Activated CD8-positive, alpha-beta T cell treated with anti-CD3 and anti-CD28 coated beads, Interleukin-2, amount 10 ng/mL, durations not matched to agents 7 days and 5 days (primary cell): ENCODE results near the gene SLC8B1. TPM values are rescaled to one million over a fixed set of nuclear protein-coding genes. Genes with fewer than 3 reads are reported as not detected.
A peak's percentile ranks its signal among the peaks of the same experiment; 100 is the strongest.

Source experiments
- ATAC-seq: fragments of 150-1000 bp; cut with Tn5 transposase; one replicate; pipeline ENCODE4 v1.10.0; 2021; ENCODE audit warnings: moderate library complexity
- CTCF ChIA-PET: fragments of 350-600 bp; sonication (Branson Sonifier 250); formaldehyde crosslinking; loops from one replicate; lab custom pipeline; 2021; ENCODE audit warnings: antibody characterized with exemption; lab: Charles Lee
- POLR2A ChIA-PET: fragments of 350-600 bp; sonication (Branson Sonifier 250); formaldehyde crosslinking; loops from one replicate; lab custom pipeline; 2021; ENCODE audit warnings: antibody characterized with exemption; lab: Charles Lee
- DNase-seq: peaks from one replicate; pipeline ENCODE4 v3.0.0-alpha.2; 2020
- H3K27ac Mint-ChIP-seq: one replicate; pipeline ENCODE4 v1.8.0; 2021; ENCODE audit warnings: mild to moderate bottlenecking, mixed read lengths
- H3K27me3 Mint-ChIP-seq: one replicate; pipeline ENCODE4 v1.8.0; 2021; ENCODE audit warnings: low read depth, mixed read lengths
- H3K36me3 Mint-ChIP-seq: one replicate; pipeline ENCODE4 v1.8.0; 2021; ENCODE audit warnings: low read depth, mixed read lengths
- H3K4me1 Mint-ChIP-seq: one replicate; pipeline ENCODE4 v1.8.0; 2021; ENCODE audit warnings: low read depth, mixed read lengths
- H3K4me3 Mint-ChIP-seq: one replicate; pipeline ENCODE4 v1.8.0; 2021; ENCODE audit warnings: mild to moderate bottlenecking, mixed read lengths
- H3K9me3 Mint-ChIP-seq: one replicate; pipeline ENCODE4 v1.8.0; 2022; ENCODE audit warnings: mixed read lengths; ENCODE audit not compliant: insufficient read depth
- total RNA-seq, 2 experiments: library from RNA; stranded (reverse); gene quantifications; one replicate each; pipeline ENCODE4 v1.2.3, GENCODE V29; 2021

SLC8B1 gene
- 10 to 100 TPM; 23.8 to 24.7 TPM for total RNA-seq

DNA sequence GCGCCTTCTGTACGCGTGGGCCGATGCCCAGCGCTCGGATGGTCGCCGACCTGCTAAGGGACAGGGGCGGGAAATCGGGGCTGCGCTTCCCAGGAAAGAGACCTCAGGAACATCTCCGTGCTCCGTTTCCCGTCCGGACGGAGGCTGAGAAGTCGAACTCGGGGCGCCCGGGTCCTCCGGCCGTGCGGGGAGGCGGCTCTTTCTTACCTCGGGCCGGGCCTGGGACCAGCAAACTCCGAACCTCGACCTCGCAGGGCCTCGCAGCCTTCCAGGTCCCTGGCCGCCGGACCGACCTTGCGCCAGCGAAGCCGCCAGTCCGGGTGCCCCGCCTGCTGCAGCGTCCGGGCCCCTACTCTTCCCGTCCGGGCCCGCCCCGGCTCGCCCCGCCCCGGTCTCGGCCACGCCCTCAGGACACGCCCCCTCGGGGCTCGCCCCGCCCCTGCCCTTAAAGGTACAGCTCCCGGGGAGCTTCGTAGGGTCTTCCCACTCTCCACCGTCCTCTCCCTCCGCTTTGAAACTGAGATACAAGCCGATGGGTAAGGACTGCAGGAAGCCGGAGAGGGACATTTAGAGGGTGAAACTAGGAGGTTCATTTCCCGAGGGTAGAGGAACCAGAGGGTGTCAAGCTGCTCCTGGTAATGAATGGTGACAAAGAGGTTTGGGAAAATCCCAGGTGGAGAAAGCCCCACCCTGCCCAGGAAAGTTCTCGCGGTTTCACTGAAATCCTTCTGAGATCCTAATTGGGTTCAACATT, at the start of gene SLC8B1:
Gene SLC8B1 (minus strand): TSS at position 324 of the 754 bp plus-strand sequence. CDS start 2,231 bp downstream, outside the sequence.
- H3K9me3 Mint-ChIP-seq: no peaks in the 10 kb centered on the region
- peak; percentile 87 for DNase-seq
- ATAC-seq: peak; percentile 99
- peak within 1 kb of the TSS; percentile 80 for H3K27ac Mint-ChIP-seq
- H3K27me3 Mint-ChIP-seq: peaks cover 5% of the 10 kb centered on the region
- peaks cover 17% of the 10 kb centered on the region for H3K36me3 Mint-ChIP-seq
- H3K4me3 Mint-ChIP-seq: peak within 1 kb of the TSS; percentile 98
- POLR2A ChIA-PET: interaction anchor here (0.5 to 1.7 kb wide), 5 partner anchors 11 to 170 kb away, joined by 3 to 5 read pairs (median 3); no protein-coding TSS in a partner anchor
- CTCF ChIA-PET: interaction anchor here (0.8 to 2.2 kb wide), 4 partner anchors 20 to 138 kb away, joined by 3 to 6 read pairs (median 4); partner anchors contain the start of gene PLBD2
- H3K4me1 Mint-ChIP-seq: peaks cover 26% of the 10 kb centered on the region

DNA sequence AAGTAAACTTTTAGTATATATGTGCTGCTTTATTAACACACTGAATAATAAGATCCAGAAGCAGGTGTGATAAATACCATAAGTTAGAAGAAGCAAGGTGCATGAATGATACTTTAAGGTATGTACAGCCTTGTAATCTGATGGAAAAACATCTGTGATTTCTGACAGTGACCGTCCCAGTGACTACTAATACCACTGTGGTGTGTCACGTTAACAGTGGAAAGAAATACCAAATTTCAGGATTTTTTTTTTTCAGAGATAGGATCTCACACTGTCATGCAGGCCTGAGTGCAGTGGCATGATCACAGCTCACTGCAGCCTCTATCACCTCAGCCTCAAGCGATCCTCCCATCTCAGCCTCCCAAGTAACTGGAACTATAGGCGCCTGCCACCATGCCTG, 47.3 kb upstream of the SLC8B1 start:
- no peaks in the 10 kb centered on the region for H3K27me3 Mint-ChIP-seq
- ChIA-PET CTCF (no interaction called here), POLR2A (no interaction called here)
- peaks cover 3% of the 10 kb centered on the region for H3K36me3 Mint-ChIP-seq
- no peak overlapping the region for H3K27ac Mint-ChIP-seq
- DNase-seq (no peak), ATAC-seq (no peak)
- H3K9me3 Mint-ChIP-seq: no peaks in the 10 kb centered on the region
- H3K4me1 Mint-ChIP-seq: peaks cover 2% of the 10 kb centered on the region
- H3K4me3 Mint-ChIP-seq: no peak overlapping the region

DNA sequence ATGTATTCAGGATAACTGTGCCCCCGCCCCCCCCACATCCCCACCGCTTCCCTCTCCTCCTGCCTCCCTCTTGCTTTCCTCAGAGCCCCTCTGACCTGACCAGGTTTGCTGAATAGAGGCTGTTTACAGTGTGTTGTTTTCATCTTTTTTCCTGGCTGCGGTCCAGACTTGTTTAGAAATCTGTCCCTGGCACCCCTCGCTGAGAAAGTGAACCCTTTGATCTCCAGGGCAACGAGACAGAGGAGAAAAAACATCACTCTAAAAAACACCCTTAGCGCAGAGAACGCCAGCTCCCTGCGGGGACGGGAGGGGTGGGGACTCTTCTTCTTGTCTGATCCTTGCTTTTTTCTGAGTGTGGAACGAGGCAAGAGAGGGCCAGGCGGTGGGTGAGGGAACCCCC, 46.3 kb upstream of the SLC8B1 start:
- Mint-ChIP-seq H3K4me1 (peaks cover 2% of the 10 kb centered on the region), H3K27ac (no peak overlapping the region)
- CTCF ChIA-PET: no interaction called here

DNA sequence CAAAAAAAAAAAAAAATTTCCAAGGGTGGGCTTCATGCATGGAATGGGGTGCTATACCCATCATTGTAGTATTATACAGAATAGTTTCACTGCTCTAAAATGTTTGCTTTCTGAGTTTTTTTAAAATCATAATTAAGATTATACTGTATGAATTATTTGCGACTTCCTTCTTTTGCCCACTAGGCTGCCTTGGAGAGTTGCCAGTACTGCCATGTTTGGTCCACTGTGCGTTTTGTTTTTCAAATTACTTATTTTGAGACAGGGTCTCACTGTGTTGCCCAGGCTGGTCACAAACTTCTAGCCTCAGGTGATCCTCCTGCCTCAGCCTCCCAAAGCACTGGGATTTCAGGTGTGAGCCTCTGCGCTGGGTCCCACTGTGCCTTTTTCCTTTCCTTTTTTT, 43.4 kb upstream of the SLC8B1 start:
- no peak for DNase-seq
- Mint-ChIP-seq H3K4me3 (no peak overlapping the region), H3K27me3 (no peaks in the 10 kb centered on the region), H3K27ac (no peak overlapping the region), H3K36me3 (peaks cover 9% of the 10 kb centered on the region), H3K9me3 (no peaks in the 10 kb centered on the region), H3K4me1 (no peaks in the 10 kb centered on the region)
- ChIA-PET CTCF (no interaction called here), POLR2A (no interaction called here)
- no peak for ATAC-seq

More for the DNA sequence above, 46.3 kb upstream of the SLC8B1 start:
- DNase-seq: no peak
- peaks cover 7% of the 10 kb centered on the region for H3K36me3 Mint-ChIP-seq
- POLR2A ChIA-PET: no interaction called here
- H3K4me3 Mint-ChIP-seq: no peak overlapping the region
- ATAC-seq: no peak
- H3K27me3 Mint-ChIP-seq: no peaks in the 10 kb centered on the region
- no peaks in the 10 kb centered on the region for H3K9me3 Mint-ChIP-seq

DNA sequence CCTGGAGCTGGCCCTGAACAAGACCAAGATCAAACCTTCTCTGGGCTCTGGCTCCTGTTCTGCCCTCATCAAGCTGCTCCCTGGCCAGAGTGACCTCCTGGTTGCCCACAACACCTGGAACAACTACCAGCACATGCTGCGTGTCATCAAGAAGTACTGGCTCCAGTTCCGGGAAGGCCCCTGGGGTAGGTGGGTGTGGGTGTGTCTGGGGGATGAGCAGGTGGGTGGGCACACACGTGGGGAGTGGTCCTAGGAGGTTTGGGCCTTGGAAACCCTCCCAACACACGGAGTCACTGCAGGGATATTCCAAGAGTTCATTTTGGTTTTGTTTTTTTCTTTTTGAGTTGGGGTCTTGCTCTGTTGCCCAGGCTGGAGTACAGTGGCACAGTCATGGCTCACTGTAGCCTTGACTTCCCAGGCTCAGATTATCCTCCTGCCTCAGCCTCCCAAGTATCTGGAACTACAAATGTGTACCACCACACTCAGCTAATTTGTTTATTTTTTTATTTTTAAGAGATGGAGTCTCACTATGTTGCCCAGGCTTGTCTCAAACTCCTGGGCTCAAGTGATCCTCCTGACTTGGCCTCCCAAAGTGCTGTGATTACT, 40.0 kb upstream of the SLC8B1 start:
- ChIA-PET POLR2A (no interaction called here), CTCF (no interaction called here)
- no peak for DNase-seq
- H3K4me1 Mint-ChIP-seq: peaks cover 5% of the 10 kb centered on the region
- no peak for ATAC-seq
- H3K4me3 Mint-ChIP-seq: no peak overlapping the region
- peaks cover 7% of the 10 kb centered on the region for H3K36me3 Mint-ChIP-seq
- no peak overlapping the region for H3K27ac Mint-ChIP-seq
- no peaks in the 10 kb centered on the region for H3K9me3 Mint-ChIP-seq
- no peaks in the 10 kb centered on the region for H3K27me3 Mint-ChIP-seq

DNA sequence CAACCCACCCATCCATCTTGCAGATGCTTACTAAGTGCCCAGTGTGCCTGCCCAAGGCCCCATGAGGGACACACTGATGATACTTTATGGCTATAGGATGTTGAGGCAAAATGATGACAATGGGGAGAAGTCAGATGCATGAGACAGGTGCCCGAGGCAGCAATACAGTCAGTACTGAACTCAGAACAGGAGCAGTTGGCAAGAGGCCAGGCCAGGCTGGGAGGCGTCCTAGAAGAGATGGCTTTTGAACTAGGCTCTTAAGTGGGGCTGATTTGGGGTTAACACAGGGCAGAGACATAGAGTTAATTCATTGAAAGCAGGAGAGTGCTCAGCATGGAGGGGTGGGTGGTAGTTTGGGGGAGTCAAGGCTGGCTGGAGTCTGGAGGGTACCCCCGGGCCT, 39.1 kb upstream of the SLC8B1 start:
- Mint-ChIP-seq H3K4me1 (peaks cover 5% of the 10 kb centered on the region), H3K9me3 (no peaks in the 10 kb centered on the region), H3K4me3 (no peak overlapping the region), H3K36me3 (peaks cover 7% of the 10 kb centered on the region), H3K27ac (no peak overlapping the region), H3K27me3 (no peaks in the 10 kb centered on the region)
- ATAC-seq: no peak
- ChIA-PET POLR2A (no interaction called here), CTCF (no interaction called here)
- no peak for DNase-seq

DNA sequence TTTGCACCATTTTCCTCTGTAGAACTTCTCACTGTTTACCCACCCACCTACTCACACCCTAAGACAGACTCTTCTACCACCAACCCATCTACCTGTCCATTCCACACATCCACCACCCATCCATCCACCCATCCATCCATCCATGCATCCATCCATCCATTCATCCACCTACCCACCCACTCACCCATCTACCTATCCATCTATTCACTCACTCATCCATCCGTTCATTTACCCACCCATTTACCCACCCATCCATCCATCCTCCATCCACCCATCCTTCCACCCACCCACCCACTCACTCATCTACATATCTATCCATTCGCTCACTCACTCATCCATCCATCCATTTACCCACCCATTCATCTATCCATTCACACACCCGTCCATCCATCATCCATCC, 38.5 kb upstream of the SLC8B1 start:
- no peak for DNase-seq
- H3K9me3 Mint-ChIP-seq: no peaks in the 10 kb centered on the region
- no peaks in the 10 kb centered on the region for H3K27me3 Mint-ChIP-seq
- no peak for ATAC-seq
- peaks cover 7% of the 10 kb centered on the region for H3K36me3 Mint-ChIP-seq
- H3K4me3 Mint-ChIP-seq: no peak overlapping the region
- H3K27ac Mint-ChIP-seq: no peak overlapping the region
- peaks cover 5% of the 10 kb centered on the region for H3K4me1 Mint-ChIP-seq
- CTCF ChIA-PET: no interaction called here
- POLR2A ChIA-PET: no interaction called here

DNA sequence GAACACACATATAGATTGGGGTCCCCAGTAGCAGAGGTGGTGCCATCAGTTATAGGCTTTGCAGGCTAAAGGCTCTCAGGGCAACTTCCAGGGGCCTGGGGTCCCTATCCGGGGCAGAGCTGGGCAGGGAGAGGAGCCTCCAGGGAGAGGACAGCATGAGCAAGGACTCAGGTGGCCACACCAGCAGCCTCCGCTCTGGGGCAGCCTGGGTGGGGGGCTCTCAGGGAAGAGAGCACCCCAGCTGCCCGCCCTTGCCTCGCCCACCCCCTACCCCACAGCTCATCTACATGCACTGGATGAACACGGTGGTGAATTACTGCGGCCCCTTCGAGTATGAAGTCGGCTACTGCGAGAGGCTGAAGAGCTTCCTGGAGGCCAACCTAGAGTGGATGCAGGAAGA, 37.5 kb upstream of the SLC8B1 start:
- POLR2A ChIA-PET: no interaction called here
- Mint-ChIP-seq H3K4me3 (no peak overlapping the region), H3K4me1 (peaks cover 5% of the 10 kb centered on the region), H3K36me3 (peaks cover 7% of the 10 kb centered on the region), H3K27me3 (no peaks in the 10 kb centered on the region), H3K27ac (no peak overlapping the region), H3K9me3 (no peaks in the 10 kb centered on the region)
- CTCF ChIA-PET: no interaction called here
- DNase-seq (no peak), ATAC-seq (no peak)

DNA sequence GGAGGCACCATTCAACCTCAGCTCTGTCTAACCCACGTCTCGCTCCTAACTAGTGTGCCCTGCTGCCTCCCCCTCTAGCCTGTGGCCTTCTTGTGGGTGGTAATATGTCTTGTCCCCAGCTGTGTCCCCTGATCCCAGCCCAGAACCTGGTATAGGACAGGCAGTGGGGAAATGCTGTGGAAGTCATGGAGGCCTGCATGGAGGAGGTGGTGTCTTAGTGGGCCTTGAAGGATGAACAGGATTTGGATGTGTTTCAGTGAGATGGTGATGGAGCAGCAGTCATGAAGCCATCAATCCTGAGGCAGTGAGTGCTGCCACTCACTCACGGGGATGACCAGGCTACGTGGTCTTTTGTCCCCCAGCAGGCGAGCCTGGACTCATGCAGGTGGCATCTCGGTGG, 36.9 kb upstream of the SLC8B1 start:
- CTCF ChIA-PET: no interaction called here
- no peak overlapping the region for H3K4me3 Mint-ChIP-seq
- POLR2A ChIA-PET: no interaction called here
- no peaks in the 10 kb centered on the region for H3K27me3 Mint-ChIP-seq
- H3K27ac Mint-ChIP-seq: no peak overlapping the region
- no peak for DNase-seq
- H3K9me3 Mint-ChIP-seq: no peaks in the 10 kb centered on the region
- ATAC-seq: no peak
- H3K4me1 Mint-ChIP-seq: peaks cover 5% of the 10 kb centered on the region
- peaks cover 2% of the 10 kb centered on the region for H3K36me3 Mint-ChIP-seq

DNA sequence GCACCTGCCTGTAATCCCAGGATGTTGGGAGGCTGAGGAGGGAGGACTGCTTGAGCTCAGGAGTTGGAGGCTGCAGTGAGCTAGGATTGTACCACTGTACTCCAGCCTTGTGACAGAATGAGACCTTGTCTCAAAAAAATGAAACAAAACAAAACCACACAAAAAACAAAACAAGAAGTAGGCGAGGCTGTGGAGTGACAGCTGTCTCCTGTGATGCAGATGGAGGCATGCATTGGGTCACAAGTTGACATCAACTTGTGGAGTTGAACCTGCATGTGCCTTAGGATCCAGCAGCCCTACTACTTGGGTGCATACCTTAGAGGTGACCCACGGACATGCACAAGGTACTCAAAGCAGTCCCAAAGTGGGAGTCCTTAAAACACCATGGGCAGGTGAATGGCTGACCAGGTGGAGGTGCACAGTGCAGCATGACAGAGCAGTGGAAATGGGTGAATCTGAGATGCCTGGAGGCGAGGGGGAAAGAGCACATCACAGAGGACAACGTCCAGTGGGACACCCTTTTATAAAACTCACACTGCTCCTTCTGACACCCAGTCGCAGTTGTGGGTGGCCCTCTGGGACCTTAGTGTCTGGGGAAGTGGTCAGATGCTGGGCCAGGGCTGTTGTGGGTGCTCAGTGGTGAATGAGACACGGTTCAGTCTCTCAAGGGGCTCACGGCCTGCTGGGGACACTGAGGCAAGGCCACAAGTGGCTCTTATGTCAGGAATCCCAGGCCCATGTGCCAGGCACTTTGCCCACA, 36.2 kb upstream of the SLC8B1 start:
- Mint-ChIP-seq H3K4me3 (no peak overlapping the region), H3K4me1 (peaks cover 5% of the 10 kb centered on the region), H3K36me3 (peaks cover 2% of the 10 kb centered on the region), H3K27me3 (no peaks in the 10 kb centered on the region), H3K27ac (no peak overlapping the region), H3K9me3 (no peaks in the 10 kb centered on the region)
- CTCF ChIA-PET: no interaction called here
- ATAC-seq (no peak), DNase-seq (no peak)
- POLR2A ChIA-PET: no interaction called here

DNA sequence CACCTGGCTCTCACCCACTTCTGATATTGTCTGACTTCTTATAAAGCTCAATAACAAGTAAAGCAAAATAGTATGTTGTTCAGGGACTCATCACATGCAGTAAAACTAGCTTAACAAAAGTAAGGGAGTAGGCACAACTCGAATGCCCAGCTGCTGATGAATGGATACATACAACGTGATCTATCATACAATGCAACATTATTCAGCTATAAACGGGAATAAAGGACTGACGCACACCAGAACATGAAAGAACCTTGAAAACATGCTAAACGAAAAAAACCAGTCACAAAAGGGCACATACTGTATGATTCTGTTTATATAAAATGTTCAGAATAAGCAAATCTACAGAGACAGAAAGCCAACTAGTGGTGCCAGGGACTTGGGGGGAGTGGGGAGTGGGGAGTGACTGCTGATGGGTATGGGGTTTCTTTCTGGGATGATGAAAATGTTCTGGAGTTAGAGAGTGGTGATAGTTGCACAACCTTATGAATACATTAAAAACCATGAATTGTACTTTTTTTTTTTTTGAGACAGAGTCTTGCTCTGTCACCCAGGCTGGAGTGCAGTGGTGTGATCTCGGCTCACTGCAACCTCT, 34.6 kb upstream of the SLC8B1 start:
- Mint-ChIP-seq H3K4me3 (no peak overlapping the region), H3K27me3 (no peaks in the 10 kb centered on the region), H3K27ac (no peak overlapping the region), H3K36me3 (no peaks in the 10 kb centered on the region), H3K9me3 (no peaks in the 10 kb centered on the region), H3K4me1 (peaks cover 5% of the 10 kb centered on the region)
- ATAC-seq (no peak), DNase-seq (no peak)
- ChIA-PET CTCF (no interaction called here), POLR2A (no interaction called here)

DNA sequence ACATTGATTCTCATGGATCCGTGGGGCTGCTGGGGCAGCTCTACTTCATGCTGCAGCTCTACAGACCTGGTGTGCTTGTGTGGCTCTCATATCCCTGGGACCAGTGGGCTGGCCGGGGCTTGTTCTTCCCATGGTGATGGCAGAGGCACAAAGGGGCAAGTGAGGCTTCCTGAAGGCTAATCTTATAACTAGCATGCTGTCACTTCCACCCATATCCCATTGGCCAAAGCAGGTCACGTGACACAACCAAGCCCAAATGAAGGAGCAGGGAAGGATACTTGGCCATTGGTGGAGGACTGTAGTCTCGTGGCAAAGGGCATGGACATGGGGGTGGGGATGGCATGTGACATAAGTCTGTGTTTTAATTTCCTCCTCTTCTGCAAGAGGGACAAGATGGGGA, 33.4 kb upstream of the SLC8B1 start:
- no peak for ATAC-seq
- no peak for DNase-seq
- H3K27me3 Mint-ChIP-seq: no peaks in the 10 kb centered on the region
- H3K27ac Mint-ChIP-seq: no peak overlapping the region
- peaks cover 5% of the 10 kb centered on the region for H3K4me1 Mint-ChIP-seq
- POLR2A ChIA-PET: no interaction called here
- H3K36me3 Mint-ChIP-seq: no peaks in the 10 kb centered on the region
- H3K4me3 Mint-ChIP-seq: no peak overlapping the region
- H3K9me3 Mint-ChIP-seq: no peaks in the 10 kb centered on the region
- CTCF ChIA-PET: no interaction called here
